ENCODE measurements around the gene SPACDR. TPM values are rescaled to one million over a fixed set of nuclear protein-coding genes. Genes with fewer than 3 reads are reported as not detected.

The SPACDR gene
- total and polyA plus RNA-seq, 9 of the 15 experiments (the other 6 are each of a cell fraction or from before 2014, with no cell fraction given) = 0.07 to 0.55 (median 0.14) TPM; not detected in 1

DNA sequence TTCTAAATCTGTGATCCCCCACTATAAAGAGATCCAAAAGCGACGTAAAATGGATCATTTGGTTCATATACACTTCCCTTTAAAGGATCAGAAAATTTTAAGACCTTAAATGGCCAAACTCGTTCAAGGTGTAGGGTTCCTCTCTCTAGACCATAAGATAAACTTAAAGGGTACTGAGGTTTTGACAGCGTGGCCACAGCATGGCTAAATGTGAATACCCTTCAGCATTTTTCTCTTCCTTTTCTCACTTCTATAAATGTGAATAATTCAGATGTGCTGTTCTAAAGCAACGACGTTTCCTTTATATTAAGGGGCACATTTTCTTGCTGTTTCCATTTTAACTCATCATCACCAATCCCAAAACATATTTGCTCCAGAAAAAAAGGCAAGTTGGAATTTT lies 40.7 kb downstream of the SPACDR start:
- no peaks in the 10 kb centered on the region for H3K79me2 ChIP-seq (ENCODE audit: control insufficient read depth, insufficient read depth, low read length)
- intact Hi-C loops (cut with micrococcal nuclease) = no loop called here
- no peak for ATAC-seq
- no TSS peak for BruUV-seq (replicated peaks)
- POLR2A ChIA-PET = no interaction called here
- no peak overlapping the region for H3K27ac ChIP-seq (ENCODE audit: extremely low read depth, low read depth, low read length)
- H4K20me1 ChIP-seq (replicated peaks; ENCODE audit: control insufficient read depth, insufficient read depth, low read length) = no peaks in the 10 kb centered on the region
- H3K4me2 ChIP-seq (ENCODE audit: insufficient read depth, low read length) = no peak overlapping the region
- 62% methylated on average over 6 of the region's 6 CpGs for WGBS (ENCODE audit: insufficient coverage, low coverage, missing lambda C conversion rate)
- CTCF ChIA-PET (ENCODE audit: low intra/inter-chr PET ratio) = no interaction called here
- TF ChIP-seq PHF20 (IDR thresholded peaks at IDR 0.05; ENCODE audit: partially characterized antibody) (no peak), CHD2 (IDR thresholded peaks at IDR 0.05; ENCODE audit: low read depth, low read length) (no peak), NFIX (CRISPR knock-in tag; IDR thresholded peaks at IDR 0.05; ENCODE audit: low read depth) (no peak), MNT (conservative IDR thresholded peaks at IDR 0.05) (no peak), KLF1 (tag; IDR thresholded peaks at IDR 0.05) (no peak), ZNF121 (CRISPR knock-in tag; conservative IDR thresholded peaks at IDR 0.05) (no peak), RUNX1 (IDR thresholded peaks at IDR 0.05; ENCODE audit: low read depth) (no peak), BHLHE40 (IDR thresholded peaks at IDR 0.05; ENCODE audit: low read length) (no peak), ZNF830 (CRISPR knock-in tag; IDR thresholded peaks at IDR 0.05) (no peak), U2AF2 (optimal IDR thresholded peaks at IDR 0.05; ENCODE audit: low read depth, low read length) (no peak), CBX3 (IDR thresholded peaks at IDR 0.05; ENCODE audit: borderline replicate concordance in 1 of 2, low read length in 2 of 2) (no peak), NFIC (IDR thresholded peaks at IDR 0.05) (no peak)
- TF ChIP-seq, protein P1, sequence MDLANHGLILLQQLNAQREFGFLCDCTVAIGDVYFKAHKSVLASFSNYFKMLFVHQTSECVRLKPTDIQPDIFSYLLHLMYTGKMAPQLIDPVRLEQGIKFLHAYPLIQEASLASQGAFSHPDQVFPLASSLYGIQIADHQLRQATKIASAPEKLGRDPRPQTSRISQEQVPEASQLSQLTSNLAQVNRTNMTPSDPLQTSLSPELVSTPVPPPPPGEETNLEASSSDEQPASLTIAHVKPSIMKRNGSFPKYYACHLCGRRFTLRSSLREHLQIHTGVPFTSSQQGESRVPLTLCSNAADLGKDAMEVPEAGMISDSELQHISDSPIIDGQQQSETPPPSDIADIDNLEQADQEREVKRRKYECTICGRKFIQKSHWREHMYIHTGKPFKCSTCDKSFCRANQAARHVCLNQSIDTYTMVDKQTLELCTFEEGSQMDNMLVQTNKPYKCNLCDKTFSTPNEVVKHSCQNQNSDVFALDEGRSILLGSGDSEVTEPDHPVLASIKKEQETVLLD (IDR thresholded peaks at IDR 0.05) = no peak
- H3K4me1 ChIP-seq (replicated peaks in 1 of 2; ENCODE audit: control insufficient read depth in 2 of 2, insufficient read depth in 2 of 2, low read length in 2 of 2) = peaks cover 3 to 8% of the 10 kb centered on the region in 2 experiments; a peak in 4 of 5 replicates
- H3K9ac ChIP-seq (ENCODE audit: insufficient read depth in 1 of 2, low read depth in 2 of 2, low read length in 2 of 2) = no peak overlapping the region
- no peak overlapping the region for H3K4me3 ChIP-seq
- peaks cover 4% of the 10 kb centered on the region; the same call in 1 of the 2 replicates for H3K9me3 ChIP-seq (replicated peaks; ENCODE audit: control insufficient read depth, insufficient read depth, low read depth, low read length)
- in situ Hi-C loops (cut with MboI) = no loop called here
- no peaks in the 10 kb centered on the region for H3K9me1 ChIP-seq (ENCODE audit: control insufficient read depth, insufficient read depth, low read length)
- H2AFZ ChIP-seq (ENCODE audit: low read depth, low read length) = no peak overlapping the region
- FAIRE-seq = no peak
- H3K36me3 ChIP-seq (ENCODE audit: control insufficient read depth, insufficient read depth, low read length) = no peaks in the 10 kb centered on the region
- H3K27me3 ChIP-seq (ENCODE audit: control insufficient read depth in 2 of 2, insufficient read depth in 2 of 2, low read length in 2 of 2) = no peaks in the 10 kb centered on the region
- DNase-seq (ENCODE audit: extremely low read depth in 1 of 4, low spot score in 3 of 4) = no peak

Measured in K562 (cell line).